Adipocyte (in vitro differentiated cells): ENCODE data around the gene EIF2S2.

Experiments
- DNase-seq: peaks from one replicate; pipeline ENCODE4 v3.0.0-alpha.2; 2015; ENCODE audit warnings: low read depth
- H3K27me3 ChIP-seq: replicated peaks from 2 replicates; pipeline ENCODE4 v1.7.0; 2013; ENCODE audit warnings: mild to moderate bottlenecking, low read length, moderate library complexity; ENCODE audit not compliant: control insufficient read depth, insufficient read depth
- H3K36me3 ChIP-seq: 2 replicates; pipeline ENCODE4 v1.7.0; 2013; ENCODE audit warnings: low read length, mild to moderate bottlenecking, moderate library complexity; ENCODE audit not compliant: control insufficient read depth, insufficient read depth, severe bottlenecking
- H3K4me1 ChIP-seq: 2 replicates; pipeline ENCODE4 v1.7.0; 2013; ENCODE audit warnings: mild to moderate bottlenecking, low read length, moderate library complexity; ENCODE audit not compliant: control insufficient read depth, insufficient read depth
- H3K4me3 ChIP-seq: 2 replicates; pipeline ENCODE4 v1.7.0; 2013; ENCODE audit warnings: mild to moderate bottlenecking, low read length, moderate library complexity
- H3K9ac ChIP-seq: 2 replicates; pipeline ENCODE4 v1.7.0; 2013; ENCODE audit warnings: mild to moderate bottlenecking, low read length, moderate library complexity
- H3K9me3 ChIP-seq: 2 replicates; pipeline ENCODE4 v1.7.0; 2013; ENCODE audit warnings: mild to moderate bottlenecking, low read length, moderate library complexity; ENCODE audit not compliant: control insufficient read depth

EIF2S2 gene

DNA sequence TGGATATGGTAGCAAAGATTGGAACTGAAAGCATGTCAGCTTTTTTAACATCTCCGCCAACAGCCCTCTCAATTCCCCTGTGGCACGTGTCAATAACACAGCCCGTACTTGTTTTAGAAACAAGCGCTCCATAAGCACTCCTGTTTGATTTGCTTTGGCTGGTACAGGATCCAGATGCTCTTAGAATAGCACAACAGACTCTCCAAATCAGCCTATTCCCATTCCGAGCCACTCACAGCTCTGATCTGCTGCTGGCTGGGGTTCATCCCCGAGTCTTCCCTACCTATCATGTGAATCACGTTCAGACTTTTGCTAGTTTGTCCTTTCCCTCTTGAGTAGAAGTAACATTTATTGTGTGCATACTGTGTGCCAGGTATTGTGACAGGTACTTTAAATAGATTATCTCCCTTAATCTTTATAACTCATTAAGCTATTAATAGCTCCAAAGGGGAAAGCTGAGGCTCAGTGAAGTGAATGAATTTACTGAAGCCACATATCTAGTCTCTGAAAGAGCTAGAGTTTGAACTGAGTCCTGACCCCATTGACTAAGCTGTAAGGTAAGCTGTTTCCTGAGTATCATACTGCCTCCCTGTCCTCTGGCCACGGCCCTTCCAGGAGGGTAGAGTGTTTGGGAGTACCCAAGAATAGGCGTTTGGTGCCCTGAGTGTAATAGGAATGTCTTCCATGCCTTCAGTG lies 71.6 kb downstream of the EIF2S2 start:
- no peak overlapping the region for H3K9ac ChIP-seq
- H3K4me3 ChIP-seq: no peak overlapping the region
- no peaks in the 10 kb centered on the region for H3K9me3 ChIP-seq
- no peak for DNase-seq
- no peaks in the 10 kb centered on the region for H3K27me3 ChIP-seq
- no peaks in the 10 kb centered on the region for H3K36me3 ChIP-seq
- H3K4me1 ChIP-seq: peaks cover 20% of the 10 kb centered on the region
